HG03520 (cell line): ENCODE measurements around the gene MAGIX.

Source experiments
- ATAC-seq: cut with Tn5 transposase; IDR thresholded peaks from one replicate; pipeline ENCODE4 v1.9.1; 2021; ENCODE audit warnings: mild to moderate bottlenecking, moderate library complexity; ENCODE audit not compliant: unreplicated experiment

Gene MAGIX

GRCh38 chrX:49203536-49203935 is 41.0 kb downstream of the MAGIX start:
- ATAC-seq = no peak

DNA sequence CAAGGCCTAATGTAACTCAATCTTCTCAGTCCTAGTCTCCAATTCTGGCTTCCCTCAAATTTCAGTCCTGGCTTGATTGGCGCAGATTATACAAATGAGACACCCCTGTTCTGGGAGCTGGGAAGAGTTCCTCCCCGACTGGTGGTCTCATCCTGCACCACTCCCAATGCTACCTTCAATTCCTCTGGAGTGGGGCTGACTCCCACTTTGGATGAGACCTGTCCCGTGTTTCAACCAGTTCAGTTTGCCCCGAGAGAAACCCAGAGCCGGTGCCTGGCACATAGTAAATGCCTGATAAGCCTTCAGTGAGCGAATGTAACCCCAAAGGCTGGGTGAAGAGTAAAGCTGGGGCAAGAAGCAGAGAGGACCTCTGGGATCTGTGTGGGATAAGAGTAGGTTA is 41.5 kb downstream of the MAGIX start:
- ATAC-seq = no peak

- no peak for ATAC-seq
Observed at GRCh38 chrX:49204709-49205108, 42.2 kb downstream of the MAGIX start.

GRCh38 chrX:49205443-49205842 is 42.9 kb downstream of the MAGIX start:
- ATAC-seq = no peak

- no peak for ATAC-seq
Observed at GRCh38 chrX:49206543-49206942, 44.0 kb downstream of the MAGIX start.

DNA sequence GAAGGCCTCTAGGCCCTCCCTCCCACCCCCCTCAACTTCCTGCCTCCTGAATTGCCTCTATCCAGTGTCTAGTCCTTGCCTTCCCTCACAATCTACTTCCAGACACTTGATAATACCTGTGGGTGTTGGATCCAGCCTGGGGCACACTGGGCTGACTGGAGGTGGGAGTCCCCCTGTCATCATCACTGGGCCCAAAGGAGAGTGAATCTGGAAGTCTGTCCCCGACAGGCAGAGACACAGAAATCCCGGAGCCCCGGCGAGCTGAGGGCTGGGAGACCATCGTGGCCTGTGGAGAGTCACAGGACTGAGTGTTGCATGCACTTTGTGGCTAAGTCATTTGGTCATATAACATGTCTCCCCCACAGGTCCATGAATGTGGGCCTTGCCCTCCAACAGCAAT is 45.8 kb downstream of the MAGIX start:
- no peak for ATAC-seq

- no peak for ATAC-seq
Observed at GRCh38 chrX:49209434-49210251, 47.1 kb downstream of the MAGIX start.

- no peak for ATAC-seq
Observed at GRCh38 chrX:49210406-49210805, 47.8 kb downstream of the MAGIX start.

DNA sequence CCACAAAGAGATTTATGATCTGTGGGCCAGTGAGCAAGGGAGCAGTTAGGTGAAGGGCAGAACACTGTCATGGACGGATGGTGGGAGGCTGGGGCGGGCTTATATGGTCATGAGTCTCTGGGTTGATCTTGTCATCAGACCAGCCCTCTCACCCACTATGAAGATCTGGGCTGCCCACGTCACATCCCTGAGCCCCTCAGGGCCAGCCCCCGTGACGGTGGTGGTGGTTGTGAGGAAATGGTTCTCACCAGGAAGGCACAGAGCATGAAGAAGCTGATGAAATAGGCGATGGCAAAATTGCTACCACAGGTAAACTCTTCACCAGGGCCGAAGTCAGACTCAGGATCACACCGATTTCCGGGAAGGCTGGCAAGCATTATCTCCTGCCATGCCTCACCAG is 48.5 kb downstream of the MAGIX start:
- no peak for ATAC-seq

- ATAC-seq = no peak
Observed at GRCh38 chrX:49212209-49212608, 49.7 kb downstream of the MAGIX start.

DNA sequence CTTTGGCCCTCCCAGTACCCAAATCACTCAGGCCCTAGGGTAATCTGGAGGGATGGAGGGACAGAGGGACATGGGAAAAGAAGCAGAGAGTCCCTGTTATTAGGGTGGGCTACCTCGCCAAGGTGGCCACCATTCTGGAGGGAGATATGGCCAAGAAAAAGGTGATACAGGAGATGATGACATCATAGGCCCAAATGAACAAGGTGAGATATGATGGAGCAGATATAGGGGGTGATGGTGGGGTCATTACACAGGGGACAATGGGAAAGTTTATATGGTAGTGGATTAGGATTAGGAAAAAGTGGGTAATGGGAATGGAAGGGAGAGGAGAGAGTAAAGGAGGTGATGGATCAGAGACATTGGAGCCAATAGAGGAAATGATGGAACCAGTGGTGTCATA is 50.3 kb downstream of the MAGIX start:
- ATAC-seq = no peak

DNA sequence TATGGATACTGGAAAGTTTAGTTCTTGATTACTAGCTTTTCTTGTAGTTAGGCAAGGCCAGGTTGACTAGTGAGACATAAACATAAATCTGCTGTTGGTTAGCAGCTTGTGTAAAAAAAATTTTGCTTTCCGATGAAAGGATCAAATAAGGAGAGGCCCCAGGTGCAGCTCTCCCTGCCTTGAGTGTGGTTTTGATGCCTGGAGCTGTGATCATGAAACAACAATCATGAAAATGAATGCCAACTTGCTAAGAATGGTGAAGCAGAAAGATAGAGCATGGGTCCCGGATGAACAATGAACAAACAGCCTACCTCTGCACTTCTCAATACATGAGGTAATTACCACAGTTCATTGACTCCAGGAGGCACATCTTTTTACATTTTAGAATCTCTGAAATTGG is 51.9 kb downstream of the MAGIX start:
- no peak for ATAC-seq

- ATAC-seq = no peak
Observed at GRCh38 chrX:49214996-49215526, 52.5 kb downstream of the MAGIX start.
